PC-9 (cell line): ENCODE data around the gene MTA1. TPM values are rescaled to one million over a fixed set of nuclear protein-coding genes. Genes with fewer than 3 reads are reported as not detected.

Source experiments
- BruUV-seq: library from RNA; stranded (reverse); fragments of 400-500 nt; replicated peaks from 2 replicates; lab custom pipeline; 2021; lab: Mats Ljungman, UMichigan
- CTCF ChIA-PET: fragments of 300-600 bp; sonication (Branson Sonifier 250); formaldehyde crosslinking; loops from one replicate; lab custom pipeline; 2022; ENCODE audit warnings: antibody characterized with exemption; lab: Charles Lee
- POLR2A ChIA-PET: fragments of 300-600 bp; sonication (Branson Sonifier 250); formaldehyde crosslinking; loops from one replicate; lab custom pipeline; 2022; ENCODE audit warnings: antibody characterized with exemption; ENCODE audit not compliant: unreplicated experiment; lab: Charles Lee
- DNase-seq, 2 experiments: peaks; one replicate each; pipeline versions ENCODE4 v3.0.0 to v3.0.0-alpha.2; 2015 to 2022; ENCODE audit warnings: mixed read lengths in 1 of 2
- H2AFZ ChIP-seq: fragments of 200-600 bp; sonication (generic); 2 replicates; pipeline ENCODE4 v1.8.1; 2017; ENCODE audit warnings: antibody characterized with exemption
- H3F3A ChIP-seq: fragments of 200-600 bp; sonication (generic); 2 replicates; pipeline ENCODE4 v1.8.1; 2017; ENCODE audit warnings: antibody characterized with exemption, mild to moderate bottlenecking, low read depth; ENCODE audit not compliant: insufficient read depth
- H3K27ac ChIP-seq: fragments of 200-600 bp; sonication (generic); 2 replicates; pipeline ENCODE4 v1.6.1; 2016; ENCODE audit warnings: mixed run types
- H3K27me3 ChIP-seq: fragments of 200-600 bp; sonication (generic); 2 replicates; pipeline ENCODE4 v1.6.1; 2016; ENCODE audit warnings: low read depth, mixed run types; ENCODE audit not compliant: insufficient read depth
- H3K36me3 ChIP-seq: fragments of 200-600 bp; sonication (generic); 2 replicates; pipeline ENCODE4 v1.6.1; 2016; ENCODE audit warnings: low read depth, mixed run types
- H3K4me1 ChIP-seq: fragments of 200-600 bp; sonication (generic); replicated peaks from 2 replicates; pipeline ENCODE4 v1.6.1; 2016; ENCODE audit warnings: mixed run types; ENCODE audit not compliant: insufficient read depth
- H3K4me2 ChIP-seq: fragments of 200-600 bp; sonication (generic); 2 replicates; pipeline ENCODE4 v1.6.1; 2017; ENCODE audit warnings: mixed run types
- H3K4me3 ChIP-seq: fragments of 200-600 bp; sonication (generic); 2 replicates; pipeline ENCODE4 v1.6.1; 2016; ENCODE audit warnings: mixed run types
- H3K79me2 ChIP-seq: fragments of 200-600 bp; sonication (generic); 2 replicates; pipeline ENCODE4 v1.6.1; 2017; ENCODE audit warnings: low read depth, mixed run types
- H3K9me2 ChIP-seq: fragments of 200-600 bp; sonication (generic); 2 replicates; pipeline ENCODE4 v1.8.1; 2017; ENCODE audit warnings: mild to moderate bottlenecking; ENCODE audit not compliant: insufficient read depth
- H3K9me3 ChIP-seq: fragments of 200-600 bp; sonication (generic); 2 replicates; pipeline ENCODE4 v1.8.1; 2016; ENCODE audit warnings: low read depth; ENCODE audit not compliant: insufficient read depth
- H4K20me1 ChIP-seq: fragments of 200-600 bp; sonication (generic); 2 replicates; pipeline ENCODE4 v1.8.1; 2017; ENCODE audit not compliant: insufficient read depth
- CTCF ChIP-seq: fragments of 200-600 bp; sonication (generic); conservative IDR thresholded peaks from 2 replicates; pipeline ENCODE4 v1.6.1; 2017; ENCODE audit warnings: mixed run types, antibody characterized with exemption, mild to moderate bottlenecking, moderate library complexity
- EZH2 ChIP-seq: fragments of 200-600 bp; sonication (generic); IDR thresholded peaks from 2 replicates; pipeline ENCODE4 v1.8.0; 2017; ENCODE audit warnings: antibody characterized with exemption, low read depth
- intact Hi-C: fragments of 100-400 bp; cut with micrococcal nuclease; formaldehyde crosslinking; loops from one replicate; pipeline ENCODE4 v1.10.0; 2022; ENCODE audit not compliant: unreplicated experiment
- total RNA-seq: library from RNA; stranded (reverse); gene quantifications from 2 replicates; pipeline ENCODE4 v1.2.3, GENCODE V29; 2021

The MTA1 gene
- total RNA-seq, 1 experiment from 2014 or later = 124 TPM

GRCh38 chr14:105381446-105382342 lies 37.9 kb upstream of the MTA1 start:
- Histone ChIP-seq H4K20me1 (no peaks in the 10 kb centered on the region), H3K4me3 (no peak overlapping the region), H2AFZ (no peak overlapping the region), H3K27me3 (no peaks in the 10 kb centered on the region), H3K4me2 (no peak overlapping the region), H3K9me3 (no peaks in the 10 kb centered on the region), H3K27ac (no peak overlapping the region), H3K36me3 (no peaks in the 10 kb centered on the region), H3K4me1 (no peaks in the 10 kb centered on the region), H3F3A (no peaks in the 10 kb centered on the region), H3K9me2 (no peaks in the 10 kb centered on the region), H3K79me2 (no peaks in the 10 kb centered on the region)
- intact Hi-C loops = no loop called here
- ChIA-PET POLR2A (no interaction called here), CTCF (no interaction called here)
- no peak for TF ChIP-seq CTCF
- no TSS peak for BruUV-seq
- no peak for DNase-seq

GRCh38 chr14:105382343-105383082 lies 37.1 kb upstream of the MTA1 start:
- Histone ChIP-seq H3K9me3 (no peaks in the 10 kb centered on the region), H3K79me2 (no peaks in the 10 kb centered on the region), H4K20me1 (no peaks in the 10 kb centered on the region), H3K36me3 (no peaks in the 10 kb centered on the region), H3K27ac (no peak overlapping the region), H3K4me1 (no peaks in the 10 kb centered on the region), H3K4me3 (no peak overlapping the region), H3K9me2 (no peaks in the 10 kb centered on the region), H3K27me3 (no peaks in the 10 kb centered on the region), H2AFZ (no peak overlapping the region), H3F3A (no peaks in the 10 kb centered on the region), H3K4me2 (no peak overlapping the region)
- ChIA-PET POLR2A (no interaction called here), CTCF (no interaction called here)
- no peak for DNase-seq
- intact Hi-C loops = no loop called here
- no TSS peak for BruUV-seq
- TF ChIP-seq EZH2 (no peak), CTCF (no peak)

- Histone ChIP-seq H3F3A (no peaks in the 10 kb centered on the region), H3K9me3 (no peaks in the 10 kb centered on the region), H4K20me1 (no peaks in the 10 kb centered on the region), H3K79me2 (no peaks in the 10 kb centered on the region), H2AFZ (no peak overlapping the region), H3K36me3 (no peaks in the 10 kb centered on the region), H3K27me3 (no peaks in the 10 kb centered on the region), H3K4me1 (no peaks in the 10 kb centered on the region), H3K4me3 (no peak overlapping the region), H3K27ac (no peak overlapping the region), H3K9me2 (no peaks in the 10 kb centered on the region), H3K4me2 (no peak overlapping the region)
- ChIA-PET POLR2A (no interaction called here), CTCF (no interaction called here)
- no peak for DNase-seq
- no peak for TF ChIP-seq CTCF
- TF ChIP-seq EZH2 = no peak
- no TSS peak for BruUV-seq
- intact Hi-C loops = no loop called here
Observed at GRCh38 chr14:105383083-105383730, 36.4 kb upstream of the MTA1 start.
